GM12873 (cell line): Measurements from ENCODE around the gene BLOC1S3.

Experiments used
- TF ChIP-seq, protein P1 (sequence below): IDR thresholded peaks from 2 replicates; pipeline ENCODE4 v1.5.1; 2012; ENCODE audit warnings: low read depth, mild to moderate bottlenecking, moderate library complexity, low read length, control low read depth; ENCODE audit not compliant: insufficient read depth; ENCODE audit errors: missing control alignments

BLOC1S3 gene

DNA sequence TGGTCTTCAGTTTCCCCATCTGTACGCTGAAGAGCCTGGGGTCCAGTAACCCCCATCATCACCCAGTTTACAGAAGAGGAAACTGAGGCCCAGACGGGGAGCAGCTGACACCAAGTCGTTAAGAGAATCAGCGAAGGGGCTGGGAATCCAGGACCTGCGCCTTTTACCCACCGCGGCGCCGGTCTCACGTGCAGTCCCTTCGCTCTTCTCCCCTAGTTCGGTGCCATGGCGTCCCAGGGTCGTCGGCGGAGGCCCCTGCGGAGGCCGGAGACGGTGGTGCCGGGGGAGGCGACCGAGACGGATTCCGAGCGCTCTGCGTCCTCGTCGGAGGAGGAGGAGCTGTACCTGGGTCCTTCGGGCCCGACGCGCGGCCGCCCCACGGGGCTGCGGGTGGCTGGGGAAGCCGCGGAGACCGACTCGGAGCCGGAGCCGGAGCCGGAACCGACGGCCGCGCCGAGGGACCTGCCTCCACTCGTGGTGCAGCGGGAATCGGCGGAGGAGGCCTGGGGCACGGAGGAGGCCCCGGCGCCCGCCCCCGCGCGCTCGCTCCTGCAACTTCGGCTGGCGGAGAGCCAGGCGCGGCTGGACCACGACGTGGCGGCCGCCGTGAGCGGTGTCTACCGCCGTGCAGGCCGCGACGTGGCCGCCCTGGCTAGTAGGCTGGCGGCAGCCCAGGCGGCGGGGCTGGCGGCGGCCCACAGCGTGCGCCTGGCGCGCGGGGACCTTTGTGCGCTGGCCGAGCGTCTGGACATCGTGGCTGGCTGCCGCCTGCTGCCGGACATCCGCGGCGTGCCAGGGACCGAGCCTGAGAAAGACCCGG lies 698 bp downstream of the BLOC1S3 start:
- TF ChIP-seq, protein P1, sequence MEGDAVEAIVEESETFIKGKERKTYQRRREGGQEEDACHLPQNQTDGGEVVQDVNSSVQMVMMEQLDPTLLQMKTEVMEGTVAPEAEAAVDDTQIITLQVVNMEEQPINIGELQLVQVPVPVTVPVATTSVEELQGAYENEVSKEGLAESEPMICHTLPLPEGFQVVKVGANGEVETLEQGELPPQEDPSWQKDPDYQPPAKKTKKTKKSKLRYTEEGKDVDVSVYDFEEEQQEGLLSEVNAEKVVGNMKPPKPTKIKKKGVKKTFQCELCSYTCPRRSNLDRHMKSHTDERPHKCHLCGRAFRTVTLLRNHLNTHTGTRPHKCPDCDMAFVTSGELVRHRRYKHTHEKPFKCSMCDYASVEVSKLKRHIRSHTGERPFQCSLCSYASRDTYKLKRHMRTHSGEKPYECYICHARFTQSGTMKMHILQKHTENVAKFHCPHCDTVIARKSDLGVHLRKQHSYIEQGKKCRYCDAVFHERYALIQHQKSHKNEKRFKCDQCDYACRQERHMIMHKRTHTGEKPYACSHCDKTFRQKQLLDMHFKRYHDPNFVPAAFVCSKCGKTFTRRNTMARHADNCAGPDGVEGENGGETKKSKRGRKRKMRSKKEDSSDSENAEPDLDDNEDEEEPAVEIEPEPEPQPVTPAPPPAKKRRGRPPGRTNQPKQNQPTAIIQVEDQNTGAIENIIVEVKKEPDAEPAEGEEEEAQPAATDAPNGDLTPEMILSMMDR = no peak

DNA sequence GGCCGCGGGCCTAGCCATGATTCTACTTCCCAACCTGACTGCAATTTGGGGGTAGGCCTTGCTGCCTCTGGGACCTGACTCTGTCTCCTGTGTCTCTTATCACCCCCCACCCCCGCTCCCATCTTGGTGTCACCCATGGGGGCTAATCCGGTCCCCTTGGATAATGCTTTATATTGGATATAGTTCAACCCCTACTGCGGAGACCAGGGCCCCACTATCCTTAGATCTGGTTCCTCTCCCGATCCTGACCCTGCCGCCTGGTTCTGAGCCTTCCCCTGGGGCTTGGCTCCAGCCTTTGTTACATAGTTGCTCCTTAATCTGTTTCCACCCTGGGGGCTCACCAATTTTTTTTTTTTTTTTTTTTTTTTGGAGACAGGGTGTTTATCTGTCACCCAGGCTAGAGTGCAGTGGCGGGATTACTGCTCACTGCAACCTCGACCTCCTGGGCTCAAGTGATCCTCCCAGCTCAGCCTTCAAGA lies 1.3 kb downstream of the BLOC1S3 start:
- TF ChIP-seq, protein P1 = no peak

DNA sequence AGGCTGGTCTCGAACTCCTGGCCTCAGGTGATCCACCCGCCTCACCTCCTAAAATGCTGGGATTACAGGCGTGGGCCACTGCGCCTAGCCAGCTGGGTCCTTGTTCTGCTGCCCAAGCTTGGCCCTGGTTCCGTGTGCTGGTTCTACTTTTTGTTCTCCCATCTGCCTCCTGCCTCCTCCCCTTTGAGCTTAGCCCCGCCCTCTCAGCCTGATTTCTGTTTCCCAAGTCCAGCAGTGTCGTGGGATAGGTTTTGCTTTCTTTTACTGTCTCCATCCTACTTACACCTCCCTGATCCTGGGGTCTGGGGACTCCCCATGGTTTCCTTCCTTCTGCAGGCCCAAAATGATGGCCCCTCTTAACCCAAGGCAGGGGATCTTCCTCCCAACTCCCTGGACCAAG lies 2.4 kb downstream of the BLOC1S3 start:
- TF ChIP-seq, protein P1 = no peak

- TF ChIP-seq, protein P1 = no peak
Measured at GRCh38 chr19:45182758-45183157, 4.2 kb downstream of the BLOC1S3 start.

GRCh38 chr19:45184115-45184514 lies 5.5 kb downstream of the BLOC1S3 start:
- TF ChIP-seq, protein P1 = no peak

- TF ChIP-seq, protein P1 = no peak
Measured at GRCh38 chr19:45186509-45187334, 8.1 kb downstream of the BLOC1S3 start.
